Inflammatory macrophage (primary cell): ENCODE results near the gene E2F8.
"Not testable (repeated sequence)": the region's sequence is repeated elsewhere in the genome, so short reads cannot be mapped to it uniquely, and the experiment has no call there.

ENCODE experiments used
- DNase-seq, 2 donors: peaks; one replicate each; pipeline ENCODE4 v3.0.0-alpha.2; 2020 to 2022
- total RNA-seq, 18 experiments: gene quantifications; one replicate each; lab custom pipeline; 2026; ENCODE audit warnings: mixed read lengths in 6 of 18, inconsistent platforms in 2 of 18; lab: John Stamatoyannopoulos, UW

E2F8 gene
- total RNA-seq = 1.2 to 12.7 (median 5.2) reads per million in 18 experiments

DNA sequence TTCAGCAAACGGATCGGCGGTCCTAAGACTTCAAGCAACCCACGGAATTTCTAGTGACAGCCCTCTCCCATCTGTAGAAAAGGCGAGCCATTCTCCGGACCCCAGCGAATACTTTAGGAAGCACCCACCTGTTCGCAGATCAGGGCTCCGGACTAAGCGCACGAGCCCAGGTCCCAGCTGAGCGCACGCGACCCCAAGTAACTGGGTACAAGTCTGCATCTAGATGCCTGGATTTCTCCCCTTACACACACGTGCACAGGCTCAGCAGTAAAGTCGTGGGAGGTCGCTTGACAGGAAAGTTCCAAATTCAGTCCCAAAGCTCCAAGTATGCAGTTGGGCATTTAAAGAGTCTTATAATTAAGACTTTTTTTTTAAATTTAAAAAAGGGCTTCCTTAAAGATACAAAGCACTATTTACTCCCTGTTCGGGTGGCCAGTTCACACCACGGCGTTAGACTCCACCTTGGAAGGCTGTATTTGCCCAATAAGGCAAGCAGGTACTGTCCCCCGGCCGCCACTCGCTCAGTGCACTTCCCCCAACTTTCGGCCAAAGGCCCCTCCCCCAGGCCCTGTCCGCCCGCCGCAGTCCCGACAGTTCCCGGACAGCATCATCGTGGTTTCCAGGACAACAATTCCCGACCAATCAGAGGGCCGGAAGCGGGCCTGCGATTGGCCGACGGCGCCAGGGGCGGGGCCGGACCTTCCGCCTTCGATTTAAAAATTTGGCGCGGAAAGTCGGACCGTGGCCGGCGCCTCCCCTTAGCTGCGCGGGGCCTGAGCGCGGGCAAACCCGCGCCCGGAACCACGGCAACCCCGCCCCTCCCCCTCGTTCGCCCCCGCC lies at the start of gene E2F8:
Gene E2F8 (minus strand): TSS at position 526 of the 840 bp plus-strand sequence. CDS start 824 bp downstream, outside the sequence.
- DNase-seq = peak; percentile 96

- DNase-seq = no peak
These were observed 49.6 kb upstream of the E2F8 start for GRCh38 chr11:19290356-19290755.

- DNase-seq = no peak
These were observed 47.5 kb upstream of the E2F8 start for GRCh38 chr11:19288256-19288655.

- no peak for DNase-seq
These were observed 45.7 kb upstream of the E2F8 start for GRCh38 chr11:19286411-19286810.

DNA sequence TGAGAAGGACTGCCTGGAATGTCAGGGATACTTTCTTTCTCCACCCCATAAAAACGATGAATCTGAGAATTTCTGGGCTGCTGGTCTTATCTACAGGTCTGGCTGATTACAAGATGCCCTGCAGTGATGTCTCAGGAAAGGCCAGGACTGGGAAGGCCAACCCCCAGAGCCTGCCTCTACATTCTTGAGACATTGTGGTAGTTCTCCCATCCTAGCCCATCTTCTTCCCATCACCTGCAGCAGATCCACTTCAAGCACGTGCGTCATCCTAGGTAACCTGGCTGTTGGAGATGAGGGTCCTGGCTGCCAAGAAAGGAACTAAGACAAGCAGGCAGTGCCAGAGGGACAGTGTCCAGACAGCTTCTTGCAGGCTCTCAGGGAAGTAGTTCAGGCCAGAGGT lies 44.1 kb upstream of the E2F8 start:
- no peak for DNase-seq

DNA sequence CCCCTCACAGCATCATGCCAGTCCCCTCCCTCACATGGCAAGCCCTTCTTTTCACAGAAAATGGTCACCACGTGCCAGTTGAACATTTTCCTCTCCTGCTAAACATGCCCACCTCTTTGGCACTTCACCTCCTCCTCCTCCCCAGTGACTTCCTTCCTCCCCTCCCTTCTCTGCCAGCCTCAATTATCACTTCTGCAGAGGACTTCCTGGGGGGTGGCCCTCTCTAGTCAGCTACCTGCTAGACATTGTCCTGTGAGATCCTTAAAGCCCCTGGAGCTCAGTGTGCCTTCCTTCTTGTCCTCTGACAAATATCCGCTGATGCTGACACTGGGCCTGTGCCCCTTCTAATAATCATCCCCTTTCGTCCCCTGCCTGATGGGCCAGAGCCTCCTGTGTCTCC lies 43.2 kb upstream of the E2F8 start:
- DNase-seq = no peak

- no peak for DNase-seq
These were observed 40.8 kb upstream of the E2F8 start for GRCh38 chr11:19281555-19281954.

DNA sequence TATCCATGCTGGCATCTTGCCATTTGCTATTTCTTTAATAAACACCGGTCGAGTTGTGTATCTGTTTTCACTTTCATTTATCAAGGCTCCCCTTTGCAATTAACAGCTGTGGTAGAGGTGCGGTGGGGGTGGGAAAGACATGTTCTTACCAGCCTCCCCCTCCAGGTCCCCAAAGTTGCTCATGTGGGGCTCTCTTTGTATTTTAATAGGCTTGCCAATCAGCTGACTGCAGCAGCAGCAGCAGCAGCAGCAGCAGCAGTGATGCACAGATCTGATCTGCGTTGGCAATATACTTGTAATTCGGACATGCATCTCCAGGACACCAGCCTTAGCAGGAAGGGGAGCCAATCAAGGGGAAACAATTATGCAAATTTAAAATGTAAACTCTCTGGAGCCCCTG lies 40.3 kb upstream of the E2F8 start:
- DNase-seq = no peak

- no peak for DNase-seq
These were observed 38.7 kb upstream of the E2F8 start for GRCh38 chr11:19279451-19279850.

GRCh38 chr11:19276859-19277808 lies 36.4 kb upstream of the E2F8 start:
- no peak for DNase-seq

- DNase-seq = no peak
These were observed 34.8 kb upstream of the E2F8 start for GRCh38 chr11:19275496-19275895.

GRCh38 chr11:19273219-19273618 lies 32.5 kb upstream of the E2F8 start:
- DNase-seq = not testable (repeated sequence)

DNA sequence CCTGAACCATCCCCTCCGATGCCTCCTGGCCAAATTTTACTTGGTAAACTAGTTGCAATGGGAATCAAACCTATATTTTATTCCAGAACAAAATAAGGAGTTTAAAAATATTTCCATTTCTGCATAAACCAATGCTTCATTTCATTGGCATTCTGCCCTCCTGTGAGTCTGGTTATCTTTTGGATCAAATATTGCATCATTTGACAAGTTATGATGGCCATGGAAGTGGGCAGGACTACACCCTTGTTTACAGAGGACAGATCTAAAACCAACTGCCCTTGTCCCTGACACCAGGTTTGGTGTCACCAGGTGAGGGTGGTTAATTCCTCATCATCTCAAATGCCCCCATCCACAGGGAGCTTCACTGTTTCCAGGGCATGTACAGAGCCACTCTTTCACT lies 28.2 kb upstream of the E2F8 start:
- DNase-seq = no peak

DNA sequence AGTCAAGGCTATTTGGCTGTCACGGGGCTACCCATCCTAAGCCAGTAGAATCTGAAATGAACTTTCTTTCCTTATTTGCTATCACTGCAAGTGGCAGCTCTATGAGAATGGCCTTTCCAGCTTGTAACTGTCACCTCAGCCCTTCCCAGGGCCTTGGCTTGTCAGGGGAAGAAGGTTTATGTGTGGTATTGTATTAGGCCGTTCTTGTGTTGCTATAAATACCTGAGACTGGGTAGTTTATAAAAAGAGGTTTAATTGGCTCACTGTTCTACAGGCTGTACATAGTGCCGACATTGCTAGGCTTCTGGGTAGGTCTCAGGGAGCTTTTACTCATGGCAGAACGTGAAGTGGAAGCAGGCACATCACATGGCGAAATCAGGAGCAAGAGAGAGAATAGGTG lies 26.8 kb upstream of the E2F8 start:
- DNase-seq = no peak

DNA sequence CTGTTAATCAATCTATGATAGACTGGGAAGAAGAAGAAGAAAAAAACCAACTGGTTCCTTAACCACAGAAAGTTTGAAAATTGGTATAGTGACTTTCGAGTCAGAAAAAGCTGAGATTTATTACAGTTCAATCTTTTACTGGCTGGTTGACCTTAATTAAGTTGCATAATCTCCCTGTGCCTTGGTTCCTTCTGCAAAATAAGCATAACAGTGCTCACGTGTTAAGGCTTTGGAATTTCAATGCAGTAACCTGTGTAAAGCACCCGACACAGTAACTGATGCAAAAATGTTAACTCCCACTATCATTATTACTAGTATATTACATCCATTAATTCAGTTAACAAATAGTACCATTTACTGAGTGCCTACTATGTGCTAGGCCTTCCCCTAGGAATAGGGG lies 22.6 kb upstream of the E2F8 start:
- no peak for DNase-seq

- peak; percentile 70 to 71 for DNase-seq
These were observed 19.0 kb upstream of the E2F8 start for GRCh38 chr11:19259487-19260345.

GRCh38 chr11:19258641-19259230 lies 18.0 kb upstream of the E2F8 start:
- no peak for DNase-seq

- not testable (repeated sequence) for DNase-seq
These were observed 13.7 kb upstream of the E2F8 start for GRCh38 chr11:19254441-19254840.

- no peak for DNase-seq
These were observed 13.1 kb upstream of the E2F8 start for GRCh38 chr11:19253817-19254216.

DNA sequence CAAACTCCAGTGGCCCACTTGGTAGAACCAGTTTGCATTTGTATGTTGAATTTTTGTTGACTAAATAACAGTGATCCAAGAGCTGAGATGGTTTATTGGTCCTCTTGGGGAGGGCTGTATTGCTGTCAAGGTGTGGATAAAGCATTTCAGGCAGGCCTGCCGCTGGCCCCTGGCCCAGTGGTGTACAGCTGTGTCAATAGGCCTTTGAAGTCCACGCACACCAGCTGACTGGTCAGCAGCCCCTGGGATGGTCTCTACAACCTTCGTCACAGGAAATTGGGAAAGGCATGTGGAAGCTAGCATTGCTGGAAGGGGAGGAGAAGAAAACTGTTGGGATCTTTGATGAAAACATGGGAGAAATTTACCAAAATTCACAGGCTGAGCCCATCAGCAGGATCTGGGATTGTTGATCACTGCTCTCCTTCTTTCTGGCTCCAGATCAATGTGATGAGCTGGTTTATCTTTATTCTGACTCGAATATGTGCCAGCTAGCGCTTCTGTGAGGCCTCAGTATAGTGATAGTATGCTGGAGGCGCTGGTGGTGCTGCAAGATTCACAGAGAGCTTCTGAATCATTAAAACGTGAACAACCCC lies 12.5 kb upstream of the E2F8 start:
- no peak for DNase-seq

GRCh38 chr11:19252394-19253152 lies 11.8 kb upstream of the E2F8 start:
- DNase-seq = no peak
